WTC11 (cell line): ENCODE data around the gene TNRC6C. TPM values are rescaled to one million over a fixed set of nuclear protein-coding genes. Genes with fewer than 3 reads are reported as not detected.

Source experiments
- ATAC-seq: fragments of 200-7000 bp; cut with Tn5 transposase; 2 replicates; pipeline ENCODE4 v1.10.0; 2021; ENCODE audit warnings: mild to moderate bottlenecking, moderate library complexity
- CTCF ChIA-PET: fragments of 300-600 bp; sonication (Branson Sonifier 250); formaldehyde crosslinking; loops from one replicate; lab custom pipeline; 2021; ENCODE audit warnings: antibody characterized with exemption; lab: Charles Lee
- POLR2A ChIA-PET: fragments of 350-600 bp; sonication (Branson Sonifier 250); formaldehyde crosslinking; loops from one replicate; lab custom pipeline; 2021; ENCODE audit warnings: antibody characterized with exemption; lab: Charles Lee
- DNase-seq: peaks from one replicate; pipeline ENCODE4 v3.0.0; 2021; ENCODE audit warnings: low spot score
- H3K27ac Mint-ChIP-seq: 2 replicates; pipeline ENCODE4 v1.8.0; 2021; ENCODE audit warnings: mixed read lengths
- H3K27me3 Mint-ChIP-seq: 2 replicates; pipeline ENCODE4 v1.8.0; 2021; ENCODE audit warnings: low read depth, mild to moderate bottlenecking, moderate library complexity, mixed read lengths
- H3K36me3 Mint-ChIP-seq: 2 replicates; pipeline ENCODE4 v1.8.0; 2021; ENCODE audit warnings: mixed read lengths
- H3K4me1 Mint-ChIP-seq: 2 replicates; pipeline ENCODE4 v1.8.0; 2022; ENCODE audit warnings: mixed read lengths
- H3K4me3 Mint-ChIP-seq: 2 replicates; pipeline ENCODE4 v1.8.0; 2021; ENCODE audit warnings: mild to moderate bottlenecking, moderate library complexity, mixed read lengths
- H3K9me3 Mint-ChIP-seq: 2 replicates; pipeline ENCODE4 v1.8.0; 2021; ENCODE audit warnings: mixed read lengths
- CBFB ChIP-seq: sonication (generic); formaldehyde crosslinking; IDR thresholded peaks from 2 replicates; pipeline ENCODE4 v1.8.1; 2022; ENCODE audit warnings: mild to moderate bottlenecking, low read depth, missing genetic modification reagents
- CREB1 ChIP-seq: sonication (generic); formaldehyde crosslinking; IDR thresholded peaks from 2 replicates; pipeline ENCODE4 v1.8.0; 2023; ENCODE audit warnings: mild to moderate bottlenecking, missing genetic modification reagents
- ESRRA ChIP-seq: sonication (generic); formaldehyde crosslinking; IDR thresholded peaks from 2 replicates; pipeline ENCODE4 v1.8.1; 2022; ENCODE audit warnings: mild to moderate bottlenecking, missing genetic modification reagents, borderline replicate concordance
- FOXK1 ChIP-seq: sonication (generic); formaldehyde crosslinking; IDR thresholded peaks from 2 replicates; pipeline ENCODE4 v1.8.0; 2022; ENCODE audit warnings: mild to moderate bottlenecking, moderate library complexity, missing genetic modification reagents
- GABPB1 ChIP-seq: sonication (generic); formaldehyde crosslinking; IDR thresholded peaks from 2 replicates; pipeline ENCODE4 v1.8.1; 2023; ENCODE audit warnings: mild to moderate bottlenecking, missing genetic modification reagents
- GRHL2 ChIP-seq: fragments of 250-450 bp; sonication (Bioruptor Pico); IDR thresholded peaks from 2 replicates; pipeline ENCODE4 v1.8.0; 2022; ENCODE audit warnings: mild to moderate bottlenecking, moderate library complexity; ENCODE audit not compliant: insufficient replicate concordance, severe bottlenecking
- IRF2 ChIP-seq: sonication (generic); formaldehyde crosslinking; IDR thresholded peaks from 2 replicates; pipeline ENCODE4 v1.8.0; 2022; ENCODE audit warnings: low read depth, missing genetic modification reagents, borderline replicate concordance
- JAZF1 ChIP-seq: fragments of 250-450 bp; sonication (Bioruptor Pico); IDR thresholded peaks from 2 replicates; pipeline ENCODE4 v1.9.0; 2021; ENCODE audit warnings: moderate library complexity, mild to moderate bottlenecking, inconsistent platforms
- JUN ChIP-seq: sonication (generic); formaldehyde crosslinking; IDR thresholded peaks from 2 replicates; pipeline ENCODE4 v1.8.0; 2023; ENCODE audit warnings: mild to moderate bottlenecking, missing genetic modification reagents
- MYBL2 ChIP-seq: sonication (generic); formaldehyde crosslinking; IDR thresholded peaks from 2 replicates; pipeline ENCODE4 v1.8.1; 2023; ENCODE audit warnings: mild to moderate bottlenecking, moderate library complexity, missing genetic modification reagents
- NFATC4 ChIP-seq: fragments of 250-450 bp; sonication (Bioruptor Pico); IDR thresholded peaks from 2 replicates; pipeline ENCODE4 v1.9.0; 2021; ENCODE audit warnings: mild to moderate bottlenecking
- NFYB ChIP-seq: sonication (generic); formaldehyde crosslinking; conservative IDR thresholded peaks from 2 replicates; pipeline ENCODE4 v1.8.0; 2022; ENCODE audit warnings: low read depth, missing genetic modification reagents
- NR2C2 ChIP-seq: sonication (generic); formaldehyde crosslinking; IDR thresholded peaks from 2 replicates; pipeline ENCODE4 v1.8.0; 2022; ENCODE audit warnings: mild to moderate bottlenecking, missing genetic modification reagents
- RELA ChIP-seq: sonication (generic); formaldehyde crosslinking; IDR thresholded peaks from 2 replicates; pipeline ENCODE4 v1.8.1; 2022; ENCODE audit warnings: missing genetic modification reagents, mild to moderate bottlenecking, borderline replicate concordance
- SMAD3 ChIP-seq: sonication (generic); formaldehyde crosslinking; IDR thresholded peaks from 2 replicates; pipeline ENCODE4 v1.8.0; 2022; ENCODE audit warnings: missing genetic modification reagents, mild to moderate bottlenecking, borderline replicate concordance
- SMAD4 ChIP-seq: sonication (generic); formaldehyde crosslinking; IDR thresholded peaks from 2 replicates; pipeline ENCODE4 v1.8.0; 2022; ENCODE audit warnings: mild to moderate bottlenecking, missing genetic modification reagents
- TEAD1 ChIP-seq: sonication (generic); formaldehyde crosslinking; IDR thresholded peaks from 2 replicates; pipeline ENCODE4 v1.8.0; 2022; ENCODE audit warnings: mild to moderate bottlenecking, missing genetic modification reagents
- TEAD4 ChIP-seq: sonication (generic); formaldehyde crosslinking; IDR thresholded peaks from 2 replicates; pipeline ENCODE4 v1.8.0; 2022; ENCODE audit warnings: mild to moderate bottlenecking, missing genetic modification reagents
- ZNF138 ChIP-seq: sonication (generic); formaldehyde crosslinking; conservative IDR thresholded peaks from 2 replicates; pipeline ENCODE4 v1.8.1; 2022; ENCODE audit warnings: mild to moderate bottlenecking, moderate library complexity, missing genetic modification reagents
- ZNF671 ChIP-seq: fragments of 250-450 bp; sonication (Bioruptor Pico); IDR thresholded peaks from 2 replicates; pipeline ENCODE4 v1.8.0; 2021; ENCODE audit warnings: mild to moderate bottlenecking
- total RNA-seq: library from RNA; stranded (reverse); gene quantifications from 3 replicates; pipeline ENCODE4 v1.2.3, GENCODE V29; 2021
- TF ChIP-seq, protein P1 (sequence below): fragments of 200-600 bp; IDR thresholded peaks from 2 replicates; pipeline ENCODE4 v1.8.0; 2022; ENCODE audit warnings: antibody characterized with exemption
- TF ChIP-seq, protein P2 (sequence below): sonication (generic); formaldehyde crosslinking; IDR thresholded peaks from 2 replicates; pipeline ENCODE4 v1.8.1; 2022; ENCODE audit warnings: mild to moderate bottlenecking, missing genetic modification reagents, moderate library complexity, borderline replicate concordance
- TF ChIP-seq, protein P3 (sequence below): sonication (generic); formaldehyde crosslinking; IDR thresholded peaks from 2 replicates; pipeline ENCODE4 v1.8.1; 2023; ENCODE audit warnings: mild to moderate bottlenecking, missing genetic modification reagents
- TF ChIP-seq, protein P4 (sequence below): sonication (generic); formaldehyde crosslinking; IDR thresholded peaks from 2 replicates; pipeline ENCODE4 v1.8.1; 2023; ENCODE audit warnings: mild to moderate bottlenecking, missing genetic modification reagents, moderate library complexity
- TF ChIP-seq, protein P5 (sequence below): sonication (generic); formaldehyde crosslinking; conservative IDR thresholded peaks from 2 replicates; pipeline ENCODE4 v1.8.1; 2023; ENCODE audit warnings: mild to moderate bottlenecking, low read depth, missing genetic modification reagents, moderate library complexity

TNRC6C gene
- total RNA-seq, 1 experiment from 2014 or later, result 52.3 TPM

DNA sequence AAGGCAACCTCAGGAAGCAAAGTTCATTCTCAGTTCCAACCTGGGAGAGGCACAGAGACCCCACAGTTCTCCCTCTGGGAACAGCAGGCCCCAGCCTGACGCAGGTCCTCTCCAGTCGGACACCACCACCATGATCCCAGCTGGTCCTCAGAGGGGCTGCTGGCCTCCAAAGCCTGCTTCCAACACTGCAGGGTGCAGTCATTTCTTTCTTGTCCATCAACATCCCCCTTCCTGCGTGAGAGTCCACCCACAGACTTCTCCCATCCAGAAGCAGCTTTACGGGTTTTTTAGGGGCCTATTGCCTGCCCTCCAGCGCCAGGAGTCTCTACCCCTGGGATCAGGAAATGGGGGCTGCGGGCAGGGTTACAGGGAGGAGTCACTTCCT is 29.3 kb upstream of the TNRC6C start (continued):
- TF ChIP-seq, protein P1, sequence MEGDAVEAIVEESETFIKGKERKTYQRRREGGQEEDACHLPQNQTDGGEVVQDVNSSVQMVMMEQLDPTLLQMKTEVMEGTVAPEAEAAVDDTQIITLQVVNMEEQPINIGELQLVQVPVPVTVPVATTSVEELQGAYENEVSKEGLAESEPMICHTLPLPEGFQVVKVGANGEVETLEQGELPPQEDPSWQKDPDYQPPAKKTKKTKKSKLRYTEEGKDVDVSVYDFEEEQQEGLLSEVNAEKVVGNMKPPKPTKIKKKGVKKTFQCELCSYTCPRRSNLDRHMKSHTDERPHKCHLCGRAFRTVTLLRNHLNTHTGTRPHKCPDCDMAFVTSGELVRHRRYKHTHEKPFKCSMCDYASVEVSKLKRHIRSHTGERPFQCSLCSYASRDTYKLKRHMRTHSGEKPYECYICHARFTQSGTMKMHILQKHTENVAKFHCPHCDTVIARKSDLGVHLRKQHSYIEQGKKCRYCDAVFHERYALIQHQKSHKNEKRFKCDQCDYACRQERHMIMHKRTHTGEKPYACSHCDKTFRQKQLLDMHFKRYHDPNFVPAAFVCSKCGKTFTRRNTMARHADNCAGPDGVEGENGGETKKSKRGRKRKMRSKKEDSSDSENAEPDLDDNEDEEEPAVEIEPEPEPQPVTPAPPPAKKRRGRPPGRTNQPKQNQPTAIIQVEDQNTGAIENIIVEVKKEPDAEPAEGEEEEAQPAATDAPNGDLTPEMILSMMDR, result no peak
- TF ChIP-seq MYBL2, result no peak
- no peak for TF ChIP-seq ZNF138 (CRISPR knock-in tag)
- TF ChIP-seq IRF2, result no peak
- TF ChIP-seq RELA (CRISPR knock-in tag), result no peak
- TF ChIP-seq, protein P2, sequence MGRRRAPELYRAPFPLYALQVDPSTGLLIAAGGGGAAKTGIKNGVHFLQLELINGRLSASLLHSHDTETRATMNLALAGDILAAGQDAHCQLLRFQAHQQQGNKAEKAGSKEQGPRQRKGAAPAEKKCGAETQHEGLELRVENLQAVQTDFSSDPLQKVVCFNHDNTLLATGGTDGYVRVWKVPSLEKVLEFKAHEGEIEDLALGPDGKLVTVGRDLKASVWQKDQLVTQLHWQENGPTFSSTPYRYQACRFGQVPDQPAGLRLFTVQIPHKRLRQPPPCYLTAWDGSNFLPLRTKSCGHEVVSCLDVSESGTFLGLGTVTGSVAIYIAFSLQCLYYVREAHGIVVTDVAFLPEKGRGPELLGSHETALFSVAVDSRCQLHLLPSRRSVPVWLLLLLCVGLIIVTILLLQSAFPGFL (CRISPR knock-in tag), result no peak
- TF ChIP-seq SMAD3 (CRISPR knock-in tag), result no peak
- TF ChIP-seq JAZF1, result no peak
- TF ChIP-seq, protein P3, sequence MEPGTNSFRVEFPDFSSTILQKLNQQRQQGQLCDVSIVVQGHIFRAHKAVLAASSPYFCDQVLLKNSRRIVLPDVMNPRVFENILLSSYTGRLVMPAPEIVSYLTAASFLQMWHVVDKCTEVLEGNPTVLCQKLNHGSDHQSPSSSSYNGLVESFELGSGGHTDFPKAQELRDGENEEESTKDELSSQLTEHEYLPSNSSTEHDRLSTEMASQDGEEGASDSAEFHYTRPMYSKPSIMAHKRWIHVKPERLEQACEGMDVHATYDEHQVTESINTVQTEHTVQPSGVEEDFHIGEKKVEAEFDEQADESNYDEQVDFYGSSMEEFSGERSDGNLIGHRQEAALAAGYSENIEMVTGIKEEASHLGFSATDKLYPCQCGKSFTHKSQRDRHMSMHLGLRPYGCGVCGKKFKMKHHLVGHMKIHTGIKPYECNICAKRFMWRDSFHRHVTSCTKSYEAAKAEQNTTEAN, result no peak
- no peak for TF ChIP-seq FOXK1
- TF ChIP-seq, protein P4, sequence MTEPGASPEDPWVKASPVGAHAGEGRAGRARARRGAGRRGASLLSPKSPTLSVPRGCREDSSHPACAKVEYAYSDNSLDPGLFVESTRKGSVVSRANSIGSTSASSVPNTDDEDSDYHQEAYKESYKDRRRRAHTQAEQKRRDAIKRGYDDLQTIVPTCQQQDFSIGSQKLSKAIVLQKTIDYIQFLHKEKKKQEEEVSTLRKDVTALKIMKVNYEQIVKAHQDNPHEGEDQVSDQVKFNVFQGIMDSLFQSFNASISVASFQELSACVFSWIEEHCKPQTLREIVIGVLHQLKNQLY (CRISPR knock-in tag), result no peak
- TF ChIP-seq, protein P5, sequence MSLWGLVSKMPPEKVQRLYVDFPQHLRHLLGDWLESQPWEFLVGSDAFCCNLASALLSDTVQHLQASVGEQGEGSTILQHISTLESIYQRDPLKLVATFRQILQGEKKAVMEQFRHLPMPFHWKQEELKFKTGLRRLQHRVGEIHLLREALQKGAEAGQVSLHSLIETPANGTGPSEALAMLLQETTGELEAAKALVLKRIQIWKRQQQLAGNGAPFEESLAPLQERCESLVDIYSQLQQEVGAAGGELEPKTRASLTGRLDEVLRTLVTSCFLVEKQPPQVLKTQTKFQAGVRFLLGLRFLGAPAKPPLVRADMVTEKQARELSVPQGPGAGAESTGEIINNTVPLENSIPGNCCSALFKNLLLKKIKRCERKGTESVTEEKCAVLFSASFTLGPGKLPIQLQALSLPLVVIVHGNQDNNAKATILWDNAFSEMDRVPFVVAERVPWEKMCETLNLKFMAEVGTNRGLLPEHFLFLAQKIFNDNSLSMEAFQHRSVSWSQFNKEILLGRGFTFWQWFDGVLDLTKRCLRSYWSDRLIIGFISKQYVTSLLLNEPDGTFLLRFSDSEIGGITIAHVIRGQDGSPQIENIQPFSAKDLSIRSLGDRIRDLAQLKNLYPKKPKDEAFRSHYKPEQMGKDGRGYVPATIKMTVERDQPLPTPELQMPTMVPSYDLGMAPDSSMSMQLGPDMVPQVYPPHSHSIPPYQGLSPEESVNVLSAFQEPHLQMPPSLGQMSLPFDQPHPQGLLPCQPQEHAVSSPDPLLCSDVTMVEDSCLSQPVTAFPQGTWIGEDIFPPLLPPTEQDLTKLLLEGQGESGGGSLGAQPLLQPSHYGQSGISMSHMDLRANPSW, result no peak
- no peak for TF ChIP-seq GABPB1 (CRISPR knock-in tag)

DNA sequence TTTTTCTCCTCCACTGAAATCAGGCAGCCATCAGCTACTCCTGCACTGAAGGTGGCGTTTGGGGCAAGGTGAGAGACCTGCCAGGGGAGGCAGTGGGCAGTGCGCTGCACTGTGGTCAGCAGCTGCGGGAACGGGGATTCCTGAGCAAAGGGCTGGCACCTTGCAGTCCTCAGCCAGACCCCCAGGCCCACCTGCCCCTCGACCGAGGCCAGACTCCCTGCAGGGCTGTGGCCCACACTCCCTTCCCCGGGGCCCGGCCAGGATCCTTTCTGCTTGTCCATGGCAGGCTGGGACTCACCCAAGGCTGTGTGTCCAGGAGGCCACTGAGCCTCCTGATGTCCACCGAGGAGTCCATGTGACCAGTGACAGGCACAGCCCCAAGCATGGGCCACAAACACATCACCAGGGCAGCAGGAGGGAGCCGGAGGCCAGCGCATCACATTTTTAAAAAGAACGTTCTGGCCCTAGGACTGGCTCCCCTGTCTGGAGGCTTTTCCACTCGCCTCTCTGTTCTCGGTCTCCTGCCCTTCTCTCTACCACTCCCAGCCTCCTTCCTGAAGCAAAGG is 28.5 kb upstream of the TNRC6C start:
- no peaks in the 10 kb centered on the region for H3K9me3 Mint-ChIP-seq
- peaks cover 72% of the 10 kb centered on the region for H3K4me1 Mint-ChIP-seq
- peaks cover 16% of the 10 kb centered on the region for H3K27me3 Mint-ChIP-seq
- no peak overlapping the region for H3K27ac Mint-ChIP-seq
- ChIA-PET POLR2A (interaction anchor here (1.2 kb wide), 1 partner anchor 28 kb away, joined by 4 read pairs; the partner anchor contains the start of gene TNRC6C), CTCF (interaction anchor here (0.7 kb wide), 1 partner anchor 38 kb away, joined by 3 read pairs; no protein-coding TSS in a partner anchor)
- no peak overlapping the region for H3K4me3 Mint-ChIP-seq
- H3K36me3 Mint-ChIP-seq, result no peaks in the 10 kb centered on the region
- no peak for ATAC-seq
- DNase-seq, result no peak
- TF ChIP-seq CREB1, result no peak
- TF ChIP-seq SMAD4 (CRISPR knock-in tag), result no peak
- TF ChIP-seq TEAD1 (CRISPR knock-in tag), result no peak
- TF ChIP-seq, protein P3, result no peak
- no peak for TF ChIP-seq JUN (CRISPR knock-in tag)
- no peak for TF ChIP-seq GRHL2 (CRISPR knock-in tag)
- TF ChIP-seq ZNF671, result no peak
- TF ChIP-seq NR2C2 (CRISPR knock-in tag), result no peak
- no peak for TF ChIP-seq NFYB (CRISPR knock-in tag)
- no peak for TF ChIP-seq CBFB (CRISPR knock-in tag)
- TF ChIP-seq TEAD4 (CRISPR knock-in tag), result no peak
- no peak for TF ChIP-seq NFATC4
- TF ChIP-seq ESRRA (CRISPR knock-in tag), result no peak
